Measurements from ENCODE around the gene ZBTB7C. TPM values are rescaled to one million over a fixed set of nuclear protein-coding genes. Genes with fewer than 3 reads are reported as not detected.

Gene ZBTB7C
- polyA plus RNA-seq, 1 experiment = not detected

- POLR2A ChIA-PET = no interaction called here
- DNase-seq (ENCODE audit: low read depth) = no peak
- Histone ChIP-seq H3K36me3 (ENCODE audit: control insufficient read depth, insufficient read depth, low read length) (no peaks in the 10 kb centered on the region), H3K4me3 (ENCODE audit: low read depth, low read length) (no peak overlapping the region), H3K27me3 (ENCODE audit: control insufficient read depth, insufficient read depth, low read length) (peaks cover 11% of the 10 kb centered on the region)
- no peak for TF ChIP-seq CTCF (IDR thresholded peaks at IDR 0.05; ENCODE audit: insufficient read depth, low read depth, low read length)
- CTCF ChIA-PET = interaction anchor here (0.6 to 1.3 kb wide), 2 partner anchors 14 to 105 kb away, joined by 3 to 5 read pairs; no protein-coding TSS in a partner anchor
These were observed 68.6 kb downstream of the ZBTB7C start for GRCh38 chr18:48340560-48340959.

GRCh38 chr18:48339692-48340091 is 69.5 kb downstream of the ZBTB7C start:
- CTCF ChIA-PET = no interaction called here
- POLR2A ChIA-PET = no interaction called here

GRCh38 chr18:48338915-48339314 is 70.3 kb downstream of the ZBTB7C start:
- DNase-seq (ENCODE audit: low read depth) = no peak
- Histone ChIP-seq H3K4me3 (ENCODE audit: low read depth, low read length) (no peak overlapping the region), H3K36me3 (ENCODE audit: control insufficient read depth, insufficient read depth, low read length) (no peaks in the 10 kb centered on the region), H3K27me3 (ENCODE audit: control insufficient read depth, insufficient read depth, low read length) (peaks cover 14% of the 10 kb centered on the region)
- POLR2A ChIA-PET = no interaction called here
- CTCF ChIA-PET = interaction anchor here (1.2 kb wide), 1 partner anchor 308 kb away, joined by 3 read pairs; no protein-coding TSS in a partner anchor
- TF ChIP-seq CTCF (IDR thresholded peaks at IDR 0.05; ENCODE audit: insufficient read depth, low read depth, low read length) = no peak

More at GRCh38 chr18:48339692-48340091, 69.5 kb downstream of the ZBTB7C start:
- no peak for DNase-seq (ENCODE audit: low read depth)
- TF ChIP-seq CTCF (IDR thresholded peaks at IDR 0.05; ENCODE audit: insufficient read depth, low read depth, low read length) = no peak
- no peak overlapping the region for H3K4me3 ChIP-seq (ENCODE audit: low read depth, low read length)
- H3K36me3 ChIP-seq (ENCODE audit: control insufficient read depth, insufficient read depth, low read length) = no peaks in the 10 kb centered on the region
- H3K27me3 ChIP-seq (ENCODE audit: control insufficient read depth, insufficient read depth, low read length) = peaks cover 12% of the 10 kb centered on the region

GRCh38 chr18:48337053-48337452 is 72.1 kb downstream of the ZBTB7C start:
- Histone ChIP-seq H3K27me3 (ENCODE audit: control insufficient read depth, insufficient read depth, low read length) (peaks cover 20% of the 10 kb centered on the region), H3K36me3 (ENCODE audit: control insufficient read depth, insufficient read depth, low read length) (no peaks in the 10 kb centered on the region), H3K4me3 (ENCODE audit: low read depth, low read length) (no peak overlapping the region)
- ChIA-PET CTCF (interaction anchor here (0.8 to 1.5 kb wide), 2 partner anchors 10 to 588 kb away, joined by 3 read pairs; no protein-coding TSS in a partner anchor), POLR2A (no interaction called here)
- TF ChIP-seq CTCF (IDR thresholded peaks at IDR 0.05; ENCODE audit: insufficient read depth, low read depth, low read length) = no peak
- DNase-seq (ENCODE audit: low read depth) = no peak

- ChIA-PET CTCF (no interaction called here), POLR2A (no interaction called here)
- DNase-seq (ENCODE audit: low read depth) = no peak
- Histone ChIP-seq H3K27me3 (ENCODE audit: control insufficient read depth, insufficient read depth, low read length) (peaks cover 17% of the 10 kb centered on the region), H3K36me3 (ENCODE audit: control insufficient read depth, insufficient read depth, low read length) (no peaks in the 10 kb centered on the region), H3K4me3 (ENCODE audit: low read depth, low read length) (no peak overlapping the region)
- TF ChIP-seq CTCF (IDR thresholded peaks at IDR 0.05; ENCODE audit: insufficient read depth, low read depth, low read length) = no peak
These were observed 72.9 kb downstream of the ZBTB7C start for GRCh38 chr18:48336332-48336731.
